NB4 (cell line): ENCODE measurements around the gene SKA3.
"Not testable (repeated sequence)": the region's sequence is repeated elsewhere in the genome, so short reads cannot be mapped to it uniquely, and the experiment has no call there.

Experiments
- DNase-seq: peaks from one replicate; pipeline ENCODE4 v3.0.0; 2010; ENCODE audit warnings: low read depth
- H3K4me3 ChIP-seq: one replicate; pipeline ENCODE4 v1.5.1; 2011; ENCODE audit warnings: mild to moderate bottlenecking, low read depth, low read length, moderate library complexity
- MYC ChIP-seq: IDR thresholded peaks from 2 replicates; pipeline ENCODE4 v1.6.1; 2011; ENCODE audit warnings: low read depth, low read length
- POLR2A ChIP-seq: IDR thresholded peaks from 2 replicates; pipeline ENCODE4 v1.6.1; 2011; ENCODE audit warnings: mild to moderate bottlenecking; ENCODE audit not compliant: insufficient read length; ENCODE audit errors: extremely low read depth
- TF ChIP-seq, protein P1 (sequence below): IDR thresholded peaks from one replicate; pipeline ENCODE4 v1.5.1; 2012; ENCODE audit warnings: low read depth, low read length
- TF ChIP-seq, protein P2 (sequence below): IDR thresholded peaks from 2 replicates; pipeline ENCODE4 v1.6.1; 2011; ENCODE audit warnings: low read depth, low read length

The SKA3 gene

DNA sequence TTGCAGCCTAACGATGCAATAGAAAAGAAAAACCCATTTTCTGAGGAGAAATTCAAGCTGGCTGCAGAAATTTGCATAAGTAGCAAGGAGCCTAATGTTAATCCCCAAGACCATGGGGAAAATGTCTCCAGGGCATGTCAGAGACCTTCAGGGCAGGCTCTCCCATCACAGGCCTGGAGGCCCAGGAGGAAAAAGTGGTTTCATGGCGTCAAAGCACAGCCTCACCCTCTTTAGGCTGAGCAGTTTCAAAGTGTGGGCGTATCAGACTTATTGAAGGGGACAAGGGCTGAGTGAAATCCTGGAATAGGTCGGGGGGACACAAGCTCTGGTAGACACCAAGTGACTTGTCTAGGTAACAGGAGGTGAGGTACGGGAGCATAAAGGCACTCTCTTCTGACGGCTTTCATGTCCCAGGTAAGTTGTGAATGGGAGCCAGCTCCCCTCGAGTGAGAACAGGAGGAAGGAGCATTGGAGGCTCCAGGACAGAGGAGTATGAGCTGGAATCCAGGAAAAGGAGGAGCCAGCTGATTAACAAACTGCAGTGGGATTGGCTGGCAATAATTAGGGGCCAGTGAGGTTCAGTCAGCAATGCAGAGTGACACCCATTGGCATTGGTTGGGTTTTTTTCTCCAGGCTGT, 35.9 kb upstream of the SKA3 start:
- no peak for DNase-seq
- TF ChIP-seq, protein P1, sequence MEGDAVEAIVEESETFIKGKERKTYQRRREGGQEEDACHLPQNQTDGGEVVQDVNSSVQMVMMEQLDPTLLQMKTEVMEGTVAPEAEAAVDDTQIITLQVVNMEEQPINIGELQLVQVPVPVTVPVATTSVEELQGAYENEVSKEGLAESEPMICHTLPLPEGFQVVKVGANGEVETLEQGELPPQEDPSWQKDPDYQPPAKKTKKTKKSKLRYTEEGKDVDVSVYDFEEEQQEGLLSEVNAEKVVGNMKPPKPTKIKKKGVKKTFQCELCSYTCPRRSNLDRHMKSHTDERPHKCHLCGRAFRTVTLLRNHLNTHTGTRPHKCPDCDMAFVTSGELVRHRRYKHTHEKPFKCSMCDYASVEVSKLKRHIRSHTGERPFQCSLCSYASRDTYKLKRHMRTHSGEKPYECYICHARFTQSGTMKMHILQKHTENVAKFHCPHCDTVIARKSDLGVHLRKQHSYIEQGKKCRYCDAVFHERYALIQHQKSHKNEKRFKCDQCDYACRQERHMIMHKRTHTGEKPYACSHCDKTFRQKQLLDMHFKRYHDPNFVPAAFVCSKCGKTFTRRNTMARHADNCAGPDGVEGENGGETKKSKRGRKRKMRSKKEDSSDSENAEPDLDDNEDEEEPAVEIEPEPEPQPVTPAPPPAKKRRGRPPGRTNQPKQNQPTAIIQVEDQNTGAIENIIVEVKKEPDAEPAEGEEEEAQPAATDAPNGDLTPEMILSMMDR: no peak
- no peak for TF ChIP-seq MYC
- no peak for TF ChIP-seq POLR2A
- TF ChIP-seq, protein P2, sequence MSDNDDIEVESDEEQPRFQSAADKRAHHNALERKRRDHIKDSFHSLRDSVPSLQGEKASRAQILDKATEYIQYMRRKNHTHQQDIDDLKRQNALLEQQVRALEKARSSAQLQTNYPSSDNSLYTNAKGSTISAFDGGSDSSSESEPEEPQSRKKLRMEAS: no peak

DNA sequence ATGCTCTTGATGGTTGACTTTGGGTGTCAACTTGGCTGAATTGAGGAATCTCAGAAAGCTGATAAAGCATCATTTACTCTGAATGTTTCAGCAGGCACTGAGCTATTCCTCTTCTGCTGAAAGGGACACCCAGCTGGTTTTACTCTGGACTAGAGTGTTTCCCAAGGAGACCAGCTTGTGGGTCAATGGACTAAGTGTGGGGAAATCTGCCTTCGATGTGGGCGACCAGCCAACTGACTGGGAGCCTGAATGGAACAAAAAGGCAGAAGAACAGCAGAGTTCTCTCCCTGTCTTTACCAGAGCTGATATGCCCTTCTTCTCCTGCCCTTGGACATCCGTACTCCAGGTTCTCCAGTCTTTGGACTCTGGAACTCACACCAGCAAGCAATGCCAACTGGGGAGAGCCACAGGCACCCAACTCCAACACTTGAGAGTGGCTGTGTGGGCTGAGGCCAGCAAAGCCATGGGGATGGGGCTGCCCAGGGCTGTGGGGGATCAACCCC, 32.4 kb upstream of the SKA3 start:
- no peak for TF ChIP-seq MYC
- TF ChIP-seq, protein P2: no peak
- TF ChIP-seq POLR2A: no peak
- TF ChIP-seq, protein P1: no peak
- H3K4me3 ChIP-seq: no peak overlapping the region
- no peak for DNase-seq

More for the DNA sequence above, 35.9 kb upstream of the SKA3 start:
- no peak overlapping the region for H3K4me3 ChIP-seq

DNA sequence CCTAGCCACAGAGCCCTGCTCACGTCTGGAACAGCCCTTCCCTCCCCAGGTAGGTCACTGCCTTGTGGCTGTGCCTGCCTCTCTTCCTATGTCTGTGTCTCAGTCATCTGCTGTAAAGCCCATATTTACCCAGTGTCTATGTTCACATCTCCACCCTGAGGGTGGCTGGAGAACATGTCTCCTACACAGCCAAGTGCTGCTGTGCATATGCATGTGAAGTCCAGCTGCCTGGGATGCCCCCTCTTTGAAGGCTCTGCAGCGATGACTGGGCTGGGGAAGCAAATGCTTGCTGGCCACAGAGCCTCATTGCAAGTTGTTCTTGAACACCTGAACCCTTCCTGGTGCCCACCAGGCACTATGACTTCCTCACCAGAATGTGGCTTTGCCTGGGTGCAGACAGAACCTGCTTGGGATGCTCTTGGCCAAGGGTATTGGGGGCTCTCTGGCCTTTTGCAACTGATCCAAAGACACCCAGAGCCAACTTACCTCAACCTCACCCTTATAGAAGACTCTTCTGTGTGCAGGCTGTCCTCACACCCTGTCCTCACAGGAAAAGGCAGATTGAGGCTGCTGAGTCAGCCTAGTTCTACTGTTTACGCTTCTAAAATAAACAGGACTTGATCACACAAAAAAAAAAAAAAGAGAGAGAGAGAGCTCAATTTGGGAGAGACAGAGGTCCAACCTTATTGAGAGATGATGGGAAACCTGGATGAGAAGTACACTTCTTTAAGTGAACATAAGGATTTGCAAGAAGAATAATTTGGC, 26.6 kb upstream of the SKA3 start:
- TF ChIP-seq, protein P1: no peak
- TF ChIP-seq, protein P2: no peak
- no peak for TF ChIP-seq POLR2A
- no peak for TF ChIP-seq MYC
- DNase-seq: no peak
- H3K4me3 ChIP-seq: no peak overlapping the region

DNA sequence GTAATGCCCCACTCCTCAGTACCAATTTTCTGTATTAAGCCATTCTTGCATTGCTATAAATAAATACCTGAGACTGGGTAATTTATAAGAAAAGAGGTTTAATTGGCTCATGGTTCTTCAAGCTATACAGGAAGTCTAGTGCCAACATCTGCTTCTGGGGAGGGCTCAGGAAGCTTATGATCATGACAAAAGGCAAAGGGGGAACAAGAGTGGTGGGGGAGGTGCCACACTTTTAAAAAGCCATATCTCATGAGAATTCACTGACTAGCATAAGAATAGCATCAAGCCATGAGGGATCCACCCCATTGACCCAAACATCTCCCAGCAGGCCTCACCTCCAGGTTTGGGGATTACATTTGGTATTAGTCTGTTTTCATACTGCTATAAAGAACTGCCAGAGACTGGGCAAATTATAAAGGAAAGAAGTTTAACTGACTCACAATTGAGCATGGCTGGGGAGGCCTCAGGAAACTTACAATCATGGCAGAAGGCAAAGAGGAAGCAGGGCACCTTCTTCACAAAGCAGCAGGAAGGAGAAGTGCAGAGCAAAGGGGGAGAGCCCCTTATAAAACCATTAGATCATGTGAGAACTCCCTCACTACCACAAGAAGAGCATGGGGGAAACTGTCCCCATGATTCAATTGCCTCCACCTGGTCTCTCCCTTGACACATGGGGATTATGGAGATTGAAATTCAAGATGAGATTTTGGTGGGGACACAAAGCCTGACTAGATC, 25.3 kb upstream of the SKA3 start:
- not testable (repeated sequence) for H3K4me3 ChIP-seq, DNase-seq

DNA sequence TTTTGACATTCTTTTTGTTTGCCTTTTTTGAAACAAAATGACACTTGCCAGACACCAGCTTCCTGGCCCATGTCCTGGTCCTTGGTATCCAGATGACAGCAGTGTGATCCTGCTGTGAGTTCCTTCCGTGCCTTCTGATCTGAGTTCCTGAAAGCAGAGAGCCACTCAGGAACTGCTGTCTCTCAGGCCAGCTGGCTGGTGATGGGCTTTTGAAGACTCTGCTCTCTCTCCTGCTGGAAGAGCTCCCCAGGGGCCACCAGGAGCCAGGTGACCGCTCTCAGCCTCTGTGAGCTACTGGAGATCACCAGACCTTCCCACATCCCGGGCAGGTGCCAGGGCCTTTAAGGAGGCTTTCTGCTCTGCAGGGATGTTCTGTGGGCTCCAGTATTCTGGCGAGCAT, 22.0 kb upstream of the SKA3 start:
- H3K4me3 ChIP-seq, DNase-seq: not testable (repeated sequence)

DNA sequence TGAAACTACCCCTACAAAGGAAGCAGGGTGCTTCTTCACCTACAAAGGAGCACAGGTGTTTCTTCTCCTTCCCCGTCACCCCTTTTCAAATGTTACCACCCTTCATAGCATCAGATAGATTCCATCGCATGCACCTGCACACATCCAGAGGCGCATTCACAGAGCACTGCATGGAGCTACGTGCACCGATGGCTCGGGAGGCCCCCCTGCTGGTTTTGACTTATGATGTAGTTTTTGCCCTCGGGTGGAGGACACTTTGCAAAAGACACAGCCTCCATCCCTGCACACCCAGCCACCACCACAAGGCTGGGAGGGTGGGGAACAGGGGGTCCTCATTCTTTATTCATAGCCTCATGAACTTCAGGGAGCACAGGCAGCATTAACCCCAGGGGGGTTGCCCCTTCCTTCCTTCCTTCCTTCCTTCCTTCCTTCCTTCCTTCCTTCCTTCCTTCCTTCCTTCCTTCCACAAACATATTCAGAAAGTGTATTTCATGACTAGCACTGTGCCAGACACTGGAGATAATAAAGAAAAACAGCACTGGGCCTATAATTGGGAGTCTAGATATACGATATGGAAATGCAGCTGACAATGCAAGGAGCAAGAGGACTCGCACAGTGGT, 21.4 kb upstream of the SKA3 start:
- DNase-seq: not testable (repeated sequence)

DNA sequence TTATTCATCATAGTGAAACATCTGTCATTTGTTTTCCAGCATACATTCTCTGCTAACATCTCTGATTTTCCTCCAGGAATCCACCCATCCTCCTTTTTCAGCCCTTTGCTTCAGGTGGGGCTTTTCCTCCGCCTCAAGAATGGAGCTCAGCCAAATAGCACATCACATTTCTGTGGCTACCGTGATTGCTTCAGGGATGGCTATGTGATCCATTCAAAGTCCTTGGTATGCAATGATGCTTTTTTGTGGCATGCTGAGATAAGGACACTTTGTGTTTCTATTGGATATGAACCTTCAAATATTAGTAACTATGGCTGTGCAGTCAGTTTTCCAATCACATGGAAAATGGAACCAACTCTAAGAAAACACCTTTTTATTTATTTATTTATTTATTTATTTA, 18.4 kb upstream of the SKA3 start:
- DNase-seq, H3K4me3 ChIP-seq: not testable (repeated sequence)

More for the DNA sequence above, 21.4 kb upstream of the SKA3 start:
- not testable (repeated sequence) for H3K4me3 ChIP-seq

DNA sequence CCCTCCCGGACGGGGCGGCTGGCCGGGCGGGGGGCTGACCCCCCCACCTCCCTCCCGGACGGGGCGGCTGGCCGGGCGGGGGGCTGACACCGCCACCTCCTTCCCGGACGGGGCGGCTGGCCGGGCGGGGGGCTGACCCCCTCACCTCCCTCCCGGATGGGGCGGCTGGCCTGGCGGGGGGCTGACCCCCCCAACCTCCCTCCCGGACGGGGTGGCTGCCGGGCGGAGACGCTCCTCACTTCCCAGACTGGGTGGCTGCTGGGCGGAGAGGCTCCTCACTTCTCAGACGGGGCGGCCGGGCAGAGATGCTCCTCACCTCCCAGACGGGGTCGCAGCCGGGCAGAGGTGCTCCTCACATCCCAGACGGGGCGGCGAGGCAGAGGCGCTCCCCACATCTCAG, 10.1 kb upstream of the SKA3 start:
- not testable (repeated sequence) for DNase-seq, H3K4me3 ChIP-seq
